Measurements from ENCODE around the gene SCLY.

SCLY gene

DNA sequence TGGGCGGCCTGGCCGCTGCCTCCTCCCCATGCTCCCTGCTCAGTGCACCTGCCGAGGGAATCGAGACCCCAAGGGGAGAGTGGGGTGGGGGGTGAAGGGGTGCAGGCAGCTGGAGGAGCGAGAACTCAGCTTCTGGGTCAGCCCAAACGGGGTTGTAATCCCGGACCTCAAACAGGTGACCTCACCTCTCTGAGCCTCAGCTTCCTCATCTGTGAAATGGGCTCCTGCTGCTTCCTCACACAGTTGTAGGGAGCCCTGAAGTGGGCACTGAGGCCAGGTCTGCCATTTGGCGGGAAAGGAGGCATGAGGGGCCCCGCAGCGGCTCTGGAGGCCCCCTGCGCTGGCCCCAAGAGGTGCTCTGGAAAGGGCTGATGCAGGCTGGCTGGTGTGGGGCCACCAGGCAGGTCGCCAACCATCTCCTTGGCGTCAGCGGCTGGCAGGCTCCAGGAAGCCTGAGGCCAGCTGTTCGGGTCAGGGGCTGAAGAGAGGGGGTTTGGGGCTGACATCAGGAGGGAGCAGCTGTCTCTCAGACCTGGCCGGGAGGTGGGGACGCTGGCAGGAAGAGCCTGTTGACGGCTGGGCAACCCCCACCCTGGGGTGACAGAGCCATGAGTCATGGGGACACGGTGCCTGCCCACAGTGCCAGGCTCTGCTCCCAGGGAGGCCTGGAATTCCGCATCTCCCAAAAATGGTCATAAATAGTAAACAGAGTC is 82.6 kb downstream of the SCLY start:
- H3K27ac Mint-ChIP-seq, result no peak overlapping the region
- DNase-seq, result no peak

DNA sequence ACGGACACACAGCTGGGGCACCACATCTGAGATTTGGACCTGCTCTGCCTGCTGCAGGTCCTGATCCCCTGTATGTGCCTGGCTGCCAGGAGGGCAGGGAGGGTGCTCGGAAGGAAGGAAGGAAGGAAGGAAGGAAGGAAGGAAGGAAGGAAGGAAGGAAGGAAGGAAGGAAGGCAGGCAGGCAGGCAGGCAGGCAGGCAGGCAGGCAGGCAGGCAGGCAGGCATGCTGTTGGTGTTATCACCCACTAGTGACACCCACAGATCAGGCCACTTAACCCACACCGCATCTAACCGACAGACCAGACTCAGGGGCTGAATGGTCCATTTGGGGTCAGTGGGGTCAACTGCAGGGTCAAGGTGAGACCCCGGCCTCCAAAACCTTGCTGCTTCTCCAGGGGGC is 83.5 kb downstream of the SCLY start:
- H3K27me3 Mint-ChIP-seq, result no peaks in the 10 kb centered on the region
- DNase-seq, result no peak
- no peak overlapping the region for H3K4me3 Mint-ChIP-seq
- H3K27ac Mint-ChIP-seq, result no peak overlapping the region
- H3K36me3 Mint-ChIP-seq (ENCODE audit: low read depth), result no peaks in the 10 kb centered on the region
- no peaks in the 10 kb centered on the region for H3K9me3 Mint-ChIP-seq
- peaks cover 9% of the 10 kb centered on the region for H3K4me1 Mint-ChIP-seq (ENCODE audit: low read depth)

More for the DNA sequence above, 82.6 kb downstream of the SCLY start:
- no peaks in the 10 kb centered on the region for H3K36me3 Mint-ChIP-seq (ENCODE audit: low read depth)
- no peaks in the 10 kb centered on the region for H3K9me3 Mint-ChIP-seq
- H3K4me1 Mint-ChIP-seq (ENCODE audit: low read depth), result peaks cover 9% of the 10 kb centered on the region
- H3K27me3 Mint-ChIP-seq, result no peaks in the 10 kb centered on the region
- no peak overlapping the region for H3K4me3 Mint-ChIP-seq

DNA sequence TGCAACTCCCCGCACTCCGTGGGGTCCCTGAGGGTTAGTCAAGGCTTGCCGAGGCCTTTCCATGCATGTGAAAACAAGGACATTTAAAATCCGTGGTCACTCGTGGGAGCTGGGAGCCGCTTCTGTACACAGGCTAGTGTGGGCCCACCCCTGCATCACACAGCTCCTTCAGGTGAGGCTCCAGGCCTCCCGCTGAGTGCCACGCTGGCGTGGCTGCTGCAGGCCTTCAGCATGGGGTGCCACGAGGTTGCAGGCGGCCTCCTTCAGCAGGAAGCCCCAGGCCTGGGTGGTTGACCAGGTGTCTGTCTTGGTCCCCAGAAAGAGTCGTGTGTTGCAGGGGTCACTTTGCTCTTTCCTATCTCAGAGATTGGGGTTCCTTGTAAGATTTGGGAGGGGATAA is 84.2 kb downstream of the SCLY start:
- Mint-ChIP-seq H3K4me1 (ENCODE audit: low read depth) (peaks cover 9% of the 10 kb centered on the region), H3K4me3 (no peak overlapping the region), H3K36me3 (ENCODE audit: low read depth) (no peaks in the 10 kb centered on the region), H3K27me3 (no peaks in the 10 kb centered on the region), H3K27ac (no peak overlapping the region), H3K9me3 (no peaks in the 10 kb centered on the region)
- no peak for DNase-seq

DNA sequence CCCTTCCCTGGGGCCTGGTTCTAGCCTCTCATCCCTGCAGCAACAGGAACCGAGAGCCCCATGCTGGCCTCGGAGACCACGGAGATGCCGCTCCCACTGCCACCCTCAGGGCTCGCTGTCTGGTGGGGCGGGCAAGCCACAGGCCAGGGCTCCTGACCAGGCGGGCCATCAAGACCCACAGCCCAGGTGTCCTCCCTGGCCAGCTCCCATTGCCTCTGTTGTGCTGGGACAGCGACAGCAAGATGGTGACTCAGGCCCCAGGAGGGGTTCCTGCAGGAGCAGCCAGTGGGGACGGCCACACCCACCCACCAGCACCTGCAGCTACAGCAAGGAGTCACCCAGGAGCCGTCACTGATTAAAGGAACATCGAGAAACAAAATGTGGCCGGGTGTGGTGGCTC is 85.0 kb downstream of the SCLY start:
- Mint-ChIP-seq H3K9me3 (no peaks in the 10 kb centered on the region), H3K27me3 (no peaks in the 10 kb centered on the region), H3K4me3 (no peak overlapping the region), H3K27ac (no peak overlapping the region), H3K4me1 (ENCODE audit: low read depth) (peaks cover 9% of the 10 kb centered on the region), H3K36me3 (ENCODE audit: low read depth) (no peaks in the 10 kb centered on the region)
- no peak for DNase-seq

DNA sequence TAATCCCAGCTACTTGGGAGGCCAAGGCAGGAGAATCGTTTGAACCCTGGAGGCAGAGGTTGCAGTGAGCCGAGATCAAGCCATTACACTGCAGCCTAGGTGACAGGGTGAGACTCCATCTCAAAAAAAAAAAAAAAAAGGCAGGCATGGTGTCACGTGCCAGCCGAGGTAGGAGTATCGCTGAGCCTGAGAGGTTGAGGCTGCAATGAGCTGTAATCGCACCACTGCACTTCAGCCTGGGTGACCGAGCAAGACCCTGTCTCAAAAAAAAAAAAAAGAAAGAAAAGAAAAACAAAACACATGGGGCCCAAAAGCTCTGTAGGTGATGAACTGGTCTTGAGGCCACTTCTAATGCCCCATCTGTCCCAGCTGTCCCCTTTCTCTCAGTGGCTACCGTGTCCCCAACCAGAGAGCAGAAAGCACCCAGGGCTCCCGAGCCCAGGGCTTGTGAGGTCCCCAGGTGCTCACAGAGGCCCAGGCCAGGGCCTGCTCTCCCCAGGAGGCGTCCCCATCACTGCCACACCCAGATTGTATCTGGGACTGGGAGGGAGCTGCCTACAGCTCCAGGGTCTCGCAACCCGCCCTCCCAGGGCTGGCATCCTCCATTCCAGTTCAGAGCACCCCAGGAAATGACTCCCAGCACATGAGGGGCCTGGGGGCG is 86.2 kb downstream of the SCLY start:
- no peak for DNase-seq
- Mint-ChIP-seq H3K4me1 (ENCODE audit: low read depth) (peaks cover 3% of the 10 kb centered on the region), H3K9me3 (no peaks in the 10 kb centered on the region), H3K4me3 (no peak overlapping the region), H3K27ac (no peak overlapping the region), H3K27me3 (no peaks in the 10 kb centered on the region), H3K36me3 (ENCODE audit: low read depth) (no peaks in the 10 kb centered on the region)

DNA sequence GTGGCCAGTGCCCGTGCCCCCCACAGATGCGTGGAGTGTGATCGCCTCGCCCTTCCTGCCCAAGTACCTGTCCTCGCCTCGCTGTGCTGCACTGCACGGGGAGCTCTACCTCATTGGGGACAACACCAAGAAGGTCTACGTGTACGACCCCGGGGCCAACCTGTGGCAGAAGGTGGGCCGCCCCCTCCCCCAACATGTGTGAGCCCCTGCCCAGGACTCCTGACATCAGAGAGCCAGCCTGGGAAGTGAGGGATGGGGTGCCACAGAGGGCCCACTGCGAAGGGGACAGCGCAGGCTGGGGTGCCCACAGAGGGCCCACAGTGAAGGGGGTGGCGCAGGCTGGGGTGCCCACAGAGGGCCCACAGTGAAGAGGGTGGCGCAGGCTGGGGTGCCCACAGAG is 88.2 kb downstream of the SCLY start:
- Mint-ChIP-seq H3K4me3 (no peak overlapping the region), H3K27me3 (no peaks in the 10 kb centered on the region), H3K9me3 (peaks cover under 1% of the 10 kb centered on the region), H3K36me3 (ENCODE audit: low read depth) (no peaks in the 10 kb centered on the region), H3K27ac (no peak overlapping the region), H3K4me1 (ENCODE audit: low read depth) (no peaks in the 10 kb centered on the region)
- DNase-seq, result no peak

Measured in activated T-cell treated with anti-CD3 and anti-CD28 coated beads, Interleukin-2, amount 50 U/mL, for 24 hours (primary cell).